Smooth muscle cell (in vitro differentiated cells): ENCODE measurements around the gene TNS3. TPM values are rescaled to one million over a fixed set of nuclear protein-coding genes. Genes with fewer than 3 reads are reported as not detected.

Source experiments
- DNase-seq: peaks from one replicate; lab custom pipeline; 2025; ENCODE audit not compliant: unreplicated experiment; lab: John Stamatoyannopoulos, UW
- H2AFZ ChIP-seq: fragments of 200-600 bp; sonication (generic); 2 replicates; pipeline ENCODE4 v1.6.0; 2016; ENCODE audit warnings: antibody characterized with exemption, low read depth, mild to moderate bottlenecking
- H3F3A ChIP-seq: fragments of 200-600 bp; sonication (generic); 2 replicates; pipeline ENCODE4 v1.6.0; 2017; ENCODE audit warnings: antibody characterized with exemption, low read depth
- H3K27ac ChIP-seq: fragments of 200-600 bp; sonication (generic); 2 replicates; pipeline ENCODE4 v1.5.1; 2016; ENCODE audit warnings: low read depth, mild to moderate bottlenecking
- H3K27me3 ChIP-seq: fragments of 200-600 bp; sonication (generic); 2 replicates; pipeline ENCODE4 v1.6.1; 2016; ENCODE audit warnings: low read depth, mild to moderate bottlenecking
- H3K36me3 ChIP-seq: fragments of 200-600 bp; sonication (generic); 2 replicates; pipeline ENCODE4 v1.5.1; 2016; ENCODE audit warnings: low read depth
- H3K4me1 ChIP-seq: fragments of 200-600 bp; sonication (generic); 2 replicates; pipeline ENCODE4 v1.5.1; 2016; ENCODE audit warnings: low read depth
- H3K4me2 ChIP-seq: fragments of 200-600 bp; sonication (generic); 2 replicates; pipeline ENCODE4 v1.6.0; 2016; ENCODE audit warnings: mild to moderate bottlenecking
- H3K4me3 ChIP-seq: fragments of 200-600 bp; sonication (generic); 2 replicates; pipeline ENCODE4 v1.5.1; 2016; ENCODE audit warnings: mild to moderate bottlenecking
- H3K79me2 ChIP-seq: fragments of 200-600 bp; sonication (generic); 2 replicates; pipeline ENCODE4 v1.6.0; 2016; ENCODE audit warnings: low read depth, mild to moderate bottlenecking
- H3K9ac ChIP-seq: fragments of 200-600 bp; sonication (generic); 2 replicates; pipeline ENCODE4 v1.6.0; 2016; ENCODE audit warnings: low read depth
- H3K9me3 ChIP-seq: fragments of 200-600 bp; sonication (generic); replicated peaks from 2 replicates; pipeline ENCODE4 v1.5.1; 2016; ENCODE audit warnings: low read depth
- H4K20me1 ChIP-seq: fragments of 200-600 bp; sonication (generic); 2 replicates; pipeline ENCODE4 v1.6.0; 2016; ENCODE audit warnings: low read depth
- WGBS: methylation state at CpG from one replicate; pipeline ENCODE4 v1.1.7; 2016; ENCODE audit warnings: low lambda C conversion rate; 5-methylcytosine and 5-hydroxymethylcytosine counted together
- polyA plus RNA-seq: library from polyadenylated mRNA; unstranded; fragments of >200 nt; fragmentation: Nextera tagmentation; extraction: Ambion mirVana; gene quantifications from 2 replicates; pipeline ENCODE4 v1.2.1, GENCODE V29; 2016
- total RNA-seq: library from RNA; depleted of rRNA; stranded (reverse); fragments of >200 nt; gene quantifications from 2 replicates; pipeline ENCODE4 v1.2.3, GENCODE V29; 2014
- TF ChIP-seq, protein P1 (sequence below): fragments of 200-600 bp; sonication (generic); IDR thresholded peaks from 2 replicates; pipeline ENCODE4 v1.5.1; 2017; ENCODE audit warnings: borderline replicate concordance, mild to moderate bottlenecking, antibody characterized with exemption; ENCODE audit not compliant: insufficient read depth, poor library complexity, severe bottlenecking

TNS3 gene
- total and polyA plus RNA-seq, 2 experiments from 2014 or later, result 32.6 to 50.5 TPM

DNA sequence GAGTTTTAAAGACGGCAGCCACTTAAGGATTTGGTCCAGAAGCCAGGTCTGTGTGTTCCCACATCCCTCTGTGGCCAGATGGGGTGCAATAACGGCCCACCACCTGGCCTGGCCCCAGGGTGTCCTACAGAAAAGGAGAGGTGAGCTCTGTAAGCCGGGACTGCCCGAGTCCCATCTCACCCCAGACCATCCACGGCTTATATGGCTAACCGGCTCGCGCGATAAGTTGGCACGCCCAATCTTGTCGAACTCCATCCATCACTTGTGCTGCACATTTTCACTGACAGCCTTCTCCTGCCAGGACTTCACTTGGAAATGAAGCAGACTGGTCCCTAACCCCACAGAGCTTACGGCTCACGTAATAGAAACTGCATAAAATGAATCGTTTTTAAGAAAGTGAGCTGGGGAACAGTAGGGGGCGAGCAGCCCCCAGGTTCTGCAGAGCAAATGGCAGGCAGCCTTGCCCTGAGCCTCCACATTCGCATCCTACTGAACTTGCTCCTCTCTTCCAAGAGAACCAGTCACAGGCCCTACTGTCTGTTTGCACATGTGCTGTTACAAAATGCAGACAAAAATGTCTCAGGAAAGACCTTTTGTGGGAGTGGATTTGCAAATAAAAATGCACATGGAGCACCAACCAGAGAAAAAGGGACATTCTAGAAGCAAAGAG lies 98.2 kb downstream of the TNS3 start:
- TF ChIP-seq, protein P1, sequence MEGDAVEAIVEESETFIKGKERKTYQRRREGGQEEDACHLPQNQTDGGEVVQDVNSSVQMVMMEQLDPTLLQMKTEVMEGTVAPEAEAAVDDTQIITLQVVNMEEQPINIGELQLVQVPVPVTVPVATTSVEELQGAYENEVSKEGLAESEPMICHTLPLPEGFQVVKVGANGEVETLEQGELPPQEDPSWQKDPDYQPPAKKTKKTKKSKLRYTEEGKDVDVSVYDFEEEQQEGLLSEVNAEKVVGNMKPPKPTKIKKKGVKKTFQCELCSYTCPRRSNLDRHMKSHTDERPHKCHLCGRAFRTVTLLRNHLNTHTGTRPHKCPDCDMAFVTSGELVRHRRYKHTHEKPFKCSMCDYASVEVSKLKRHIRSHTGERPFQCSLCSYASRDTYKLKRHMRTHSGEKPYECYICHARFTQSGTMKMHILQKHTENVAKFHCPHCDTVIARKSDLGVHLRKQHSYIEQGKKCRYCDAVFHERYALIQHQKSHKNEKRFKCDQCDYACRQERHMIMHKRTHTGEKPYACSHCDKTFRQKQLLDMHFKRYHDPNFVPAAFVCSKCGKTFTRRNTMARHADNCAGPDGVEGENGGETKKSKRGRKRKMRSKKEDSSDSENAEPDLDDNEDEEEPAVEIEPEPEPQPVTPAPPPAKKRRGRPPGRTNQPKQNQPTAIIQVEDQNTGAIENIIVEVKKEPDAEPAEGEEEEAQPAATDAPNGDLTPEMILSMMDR, result peak; percentile 38
- Histone ChIP-seq H3K4me3 (no peak overlapping the region), H2AFZ (no peak overlapping the region), H3K27me3 (no peaks in the 10 kb centered on the region), H3K27ac (peak overlapping the region; percentile 99), H3K36me3 (no peaks in the 10 kb centered on the region), H3K4me1 (peaks cover 41% of the 10 kb centered on the region), H3K4me2 (peak overlapping the region; percentile 21), H4K20me1 (peaks cover 6% of the 10 kb centered on the region), H3F3A (peaks cover 27% of the 10 kb centered on the region), H3K9ac (peak overlapping the region; percentile 36), H3K9me3 (no peaks in the 10 kb centered on the region), H3K79me2 (peaks cover 57% of the 10 kb centered on the region)
- no peak for DNase-seq
- 82% methylated on average over 16 of the region's 16 CpGs for WGBS

DNA sequence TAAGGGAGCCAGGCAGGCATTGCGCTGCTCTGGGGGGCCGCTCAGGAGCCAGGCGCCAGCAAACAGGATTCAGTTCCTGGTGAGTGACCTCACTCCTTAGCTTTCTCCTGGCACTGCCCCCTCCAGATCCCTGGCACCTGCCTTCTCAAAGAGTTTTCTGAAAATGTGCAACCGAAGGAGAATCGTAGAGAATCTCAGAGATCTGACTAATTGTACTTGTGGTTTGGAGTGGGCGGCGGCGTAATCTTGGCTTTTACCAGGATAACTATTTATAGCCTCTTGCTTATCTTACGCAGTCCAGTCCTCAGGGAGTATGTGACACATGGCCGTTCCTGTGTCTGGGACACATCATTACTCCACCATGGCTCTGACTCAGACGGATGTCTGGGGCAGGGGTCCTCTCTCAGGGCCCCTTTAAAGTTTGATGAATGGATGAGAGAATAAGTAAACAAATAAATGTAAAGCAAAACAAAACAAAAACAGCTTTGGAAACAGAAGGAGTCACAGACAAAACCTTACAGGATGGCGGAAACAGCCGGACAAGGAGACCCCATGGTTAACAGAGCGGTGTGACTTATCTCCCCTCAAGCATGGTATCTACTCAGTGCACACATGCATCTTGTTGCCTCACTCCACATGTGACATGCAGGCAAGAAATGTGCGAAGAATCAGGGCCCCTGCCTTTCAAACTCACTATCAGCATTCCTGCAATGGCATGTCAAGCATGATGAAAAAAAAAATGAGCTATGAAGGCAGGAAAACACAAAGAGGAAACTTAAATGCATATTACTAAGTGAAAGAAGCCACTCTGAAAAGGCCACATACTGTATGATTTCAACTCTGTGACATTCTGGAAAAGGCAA lies 99.7 kb downstream of the TNS3 start:
- Histone ChIP-seq H3K9me3 (no peaks in the 10 kb centered on the region), H3K4me3 (no peak overlapping the region), H3K27me3 (no peaks in the 10 kb centered on the region), H3K4me1 (peaks cover 30% of the 10 kb centered on the region), H3K27ac (peak overlapping the region; percentile 99), H4K20me1 (peaks cover 12% of the 10 kb centered on the region), H3K79me2 (peaks cover 66% of the 10 kb centered on the region), H3F3A (peaks cover 16% of the 10 kb centered on the region), H3K36me3 (no peaks in the 10 kb centered on the region), H2AFZ (no peak overlapping the region), H3K4me2 (peak overlapping the region; percentile 74), H3K9ac (peak overlapping the region; percentile 92)
- TF ChIP-seq, protein P1, result no peak
- 14% methylated on average over 15 of the region's 15 CpGs for WGBS
- DNase-seq, result no peak

DNA sequence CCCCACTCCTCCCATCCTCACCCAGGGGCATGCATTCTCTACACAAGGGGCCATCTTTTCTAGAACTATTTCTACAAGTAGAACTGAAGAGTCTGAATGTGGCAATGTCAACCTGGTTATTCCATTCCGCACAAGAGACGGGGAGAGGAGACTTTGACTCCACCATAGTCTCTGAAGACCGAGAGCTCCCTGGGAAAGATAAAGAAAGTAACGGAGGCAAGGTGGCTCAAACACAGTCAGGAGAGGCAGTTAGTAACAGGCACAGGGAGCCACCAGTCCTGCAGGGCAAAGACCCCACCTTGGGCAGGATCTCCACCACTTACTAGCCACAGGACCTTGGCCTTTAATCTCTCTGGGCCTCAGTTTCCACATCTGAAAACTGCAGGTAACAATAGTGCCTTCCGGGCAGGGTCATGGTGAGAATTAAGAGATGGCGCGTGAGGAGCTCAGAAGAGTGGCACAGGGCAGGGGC lies 100.3 kb downstream of the TNS3 start:
- peaks cover 30% of the 10 kb centered on the region for H3K4me1 ChIP-seq
- H3K27ac ChIP-seq, result peak overlapping the region; percentile 99

More for the DNA sequence above, 100.3 kb downstream of the TNS3 start:
- TF ChIP-seq, protein P1, result no peak
- H3K27me3 ChIP-seq, result no peaks in the 10 kb centered on the region
- 68% methylated on average over 7 of the region's 7 CpGs for WGBS
- peaks cover 16% of the 10 kb centered on the region for H3F3A ChIP-seq
- H2AFZ ChIP-seq, result no peak overlapping the region
- no peak for DNase-seq
- peak overlapping the region; percentile 74 for H3K4me2 ChIP-seq
- peak overlapping the region; percentile 74 for H3K9ac ChIP-seq
- H3K9me3 ChIP-seq, result no peaks in the 10 kb centered on the region
- no peaks in the 10 kb centered on the region for H3K36me3 ChIP-seq
- peaks cover 18% of the 10 kb centered on the region for H4K20me1 ChIP-seq
- H3K4me3 ChIP-seq, result no peak overlapping the region
- H3K79me2 ChIP-seq, result peaks cover 66% of the 10 kb centered on the region
